Cardiac muscle cell (in vitro differentiated cells and primary cell): ENCODE results near the gene SMOC1. TPM values are rescaled to one million over a fixed set of nuclear protein-coding genes. Genes with fewer than 3 reads are reported as not detected.
A peak's percentile ranks its signal among the peaks of the same experiment; 100 is the strongest.

Experiments
- DNase-seq, 2 donors: peaks; one replicate each; pipeline versions ENCODE4 v3.0.0 to v3.0.0-alpha.2; 2010 to 2017; ENCODE audit warnings: low read depth in 1 of 2, low spot score in 1 of 2
- H3K27ac ChIP-seq: fragments of 200-600 bp; sonication (generic); 2 replicates; pipeline ENCODE4 v1.5.1; 2016
- H3K27me3 ChIP-seq: fragments of 200-600 bp; sonication (generic); 2 replicates; pipeline ENCODE4 v1.6.0; 2016; ENCODE audit warnings: control low read depth
- H3K36me3 ChIP-seq: fragments of 200-600 bp; sonication (generic); 2 replicates; pipeline ENCODE4 v1.5.1; 2016; ENCODE audit warnings: control low read depth
- H3K4me1 ChIP-seq: fragments of 200-600 bp; sonication (generic); 2 replicates; pipeline ENCODE4 v1.8.1; 2017; ENCODE audit warnings: low read depth, mild to moderate bottlenecking, mixed run types
- H3K4me3 ChIP-seq: fragments of 200-600 bp; sonication (generic); 2 replicates; pipeline ENCODE4 v1.5.1; 2016; ENCODE audit warnings: mild to moderate bottlenecking
- H3K9me3 ChIP-seq: fragments of 200-600 bp; sonication (generic); 2 replicates; pipeline ENCODE4 v1.5.1; 2017; ENCODE audit warnings: low read depth, mild to moderate bottlenecking, control low read depth
- CTCF ChIP-seq: IDR thresholded peaks from 2 replicates; pipeline ENCODE4 v1.5.1; 2012; ENCODE audit warnings: low read depth, mild to moderate bottlenecking, low read length
- polyA plus RNA-seq: library from polyadenylated mRNA; unstranded; fragments of >200 nt; fragmentation: Nextera tagmentation; extraction: Ambion mirVana; gene quantifications from 2 replicates; pipeline ENCODE4 v1.2.1, GENCODE V29; 2016
- total RNA-seq: library from RNA; depleted of rRNA; stranded (reverse); fragments of >200 nt; gene quantifications from 2 replicates; pipeline ENCODE4 v1.2.3, GENCODE V29; 2016

SMOC1 gene
- total and polyA plus RNA-seq, 2 experiments from 2014 or later, result 1.9 to 24.7 TPM

GRCh38 chr14:69933623-69934275 is 54.5 kb downstream of the SMOC1 start:
- H3K4me3 ChIP-seq, result no peak overlapping the region
- H3K27ac ChIP-seq, result no peak overlapping the region
- peaks cover 26% of the 10 kb centered on the region for H3K4me1 ChIP-seq
- no peak for DNase-seq
- no peaks in the 10 kb centered on the region for H3K9me3 ChIP-seq
- TF ChIP-seq CTCF, result no peak
- H3K27me3 ChIP-seq, result no peaks in the 10 kb centered on the region
- no peaks in the 10 kb centered on the region for H3K36me3 ChIP-seq

- Histone ChIP-seq H3K4me3 (no peak overlapping the region), H3K36me3 (no peaks in the 10 kb centered on the region), H3K9me3 (no peaks in the 10 kb centered on the region), H3K27ac (peak overlapping the region; percentile 61), H3K27me3 (no peaks in the 10 kb centered on the region), H3K4me1 (peaks cover 31% of the 10 kb centered on the region)
- peak in 1 of 2 donors; percentile 32 for DNase-seq
- no peak for TF ChIP-seq CTCF
Measured at GRCh38 chr14:69937367-69938081, 58.3 kb downstream of the SMOC1 start.

GRCh38 chr14:69938751-69939150 is 59.5 kb downstream of the SMOC1 start:
- Histone ChIP-seq H3K27ac (no peak overlapping the region), H3K4me1 (peaks cover 41% of the 10 kb centered on the region), H3K4me3 (no peak overlapping the region), H3K9me3 (no peaks in the 10 kb centered on the region), H3K27me3 (no peaks in the 10 kb centered on the region), H3K36me3 (no peaks in the 10 kb centered on the region)
- no peak for TF ChIP-seq CTCF
- DNase-seq, result no peak

GRCh38 chr14:69941768-69942742 is 62.8 kb downstream of the SMOC1 start:
- DNase-seq, result no peak
- Histone ChIP-seq H3K4me1 (peaks cover 33% of the 10 kb centered on the region), H3K4me3 (no peak overlapping the region), H3K9me3 (no peaks in the 10 kb centered on the region), H3K36me3 (no peaks in the 10 kb centered on the region), H3K27me3 (no peaks in the 10 kb centered on the region), H3K27ac (no peak overlapping the region)
- TF ChIP-seq CTCF, result no peak

- H3K36me3 ChIP-seq, result no peaks in the 10 kb centered on the region
- H3K4me1 ChIP-seq, result peaks cover 21% of the 10 kb centered on the region
- no peak for TF ChIP-seq CTCF
- peak overlapping the region; percentile 73 for H3K27ac ChIP-seq
- H3K27me3 ChIP-seq, result no peaks in the 10 kb centered on the region
- no peaks in the 10 kb centered on the region for H3K9me3 ChIP-seq
- no peak overlapping the region for H3K4me3 ChIP-seq
- DNase-seq, result peak in 1 of 2 donors; percentile 79
Measured at GRCh38 chr14:69943084-69943780, 64.0 kb downstream of the SMOC1 start.
